WTC11 (cell line): Measurements from ENCODE around the gene SCEL. TPM values are rescaled to one million over a fixed set of nuclear protein-coding genes. Genes with fewer than 3 reads are reported as not detected.

Source experiments
- ATAC-seq: fragments of 200-7000 bp; cut with Tn5 transposase; 2 replicates; pipeline ENCODE4 v1.10.0; 2021; ENCODE audit warnings: mild to moderate bottlenecking, moderate library complexity
- CTCF ChIA-PET: fragments of 300-600 bp; sonication (Branson Sonifier 250); formaldehyde crosslinking; loops from one replicate; lab custom pipeline; 2021; ENCODE audit warnings: antibody characterized with exemption; lab: Charles Lee
- POLR2A ChIA-PET: fragments of 350-600 bp; sonication (Branson Sonifier 250); formaldehyde crosslinking; loops from one replicate; lab custom pipeline; 2021; ENCODE audit warnings: antibody characterized with exemption; lab: Charles Lee
- DNase-seq: peaks from one replicate; pipeline ENCODE4 v3.0.0; 2021; ENCODE audit warnings: low spot score
- H3K27ac Mint-ChIP-seq: 2 replicates; pipeline ENCODE4 v1.8.0; 2021; ENCODE audit warnings: mixed read lengths
- H3K27me3 Mint-ChIP-seq: 2 replicates; pipeline ENCODE4 v1.8.0; 2021; ENCODE audit warnings: low read depth, mild to moderate bottlenecking, moderate library complexity, mixed read lengths
- H3K36me3 Mint-ChIP-seq: 2 replicates; pipeline ENCODE4 v1.8.0; 2021; ENCODE audit warnings: mixed read lengths
- H3K4me1 Mint-ChIP-seq: 2 replicates; pipeline ENCODE4 v1.8.0; 2022; ENCODE audit warnings: mixed read lengths
- H3K4me3 Mint-ChIP-seq: 2 replicates; pipeline ENCODE4 v1.8.0; 2021; ENCODE audit warnings: mild to moderate bottlenecking, moderate library complexity, mixed read lengths
- H3K9me3 Mint-ChIP-seq: 2 replicates; pipeline ENCODE4 v1.8.0; 2021; ENCODE audit warnings: mixed read lengths
- AR ChIP-seq: fragments of 250-450 bp; sonication (Bioruptor Pico); IDR thresholded peaks from 2 replicates; pipeline ENCODE4 v1.9.0; 2021; ENCODE audit warnings: mild to moderate bottlenecking
- ARID4B ChIP-seq: sonication (generic); formaldehyde crosslinking; IDR thresholded peaks from 2 replicates; pipeline ENCODE4 v1.8.0; 2023; ENCODE audit warnings: missing genetic modification reagents, mild to moderate bottlenecking, borderline replicate concordance
- ATF1 ChIP-seq: sonication (generic); formaldehyde crosslinking; IDR thresholded peaks from 2 replicates; pipeline ENCODE4 v1.8.1; 2023; ENCODE audit warnings: mild to moderate bottlenecking, moderate library complexity, missing genetic modification reagents
- CREB1 ChIP-seq: sonication (generic); formaldehyde crosslinking; IDR thresholded peaks from 2 replicates; pipeline ENCODE4 v1.8.0; 2023; ENCODE audit warnings: mild to moderate bottlenecking, missing genetic modification reagents
- E2F1 ChIP-seq: sonication (generic); formaldehyde crosslinking; IDR thresholded peaks from 2 replicates; pipeline ENCODE4 v1.8.0; 2022; ENCODE audit warnings: mild to moderate bottlenecking, missing genetic modification reagents
- E2F5 ChIP-seq: sonication (generic); formaldehyde crosslinking; IDR thresholded peaks from 2 replicates; pipeline ENCODE4 v1.8.1; 2022; ENCODE audit warnings: mild to moderate bottlenecking, moderate library complexity, missing genetic modification reagents
- FOXK1 ChIP-seq: sonication (generic); formaldehyde crosslinking; IDR thresholded peaks from 2 replicates; pipeline ENCODE4 v1.8.0; 2022; ENCODE audit warnings: mild to moderate bottlenecking, moderate library complexity, missing genetic modification reagents
- HMGXB4 ChIP-seq: sonication (generic); formaldehyde crosslinking; IDR thresholded peaks from 2 replicates; pipeline ENCODE4 v1.8.1; 2023; ENCODE audit warnings: mild to moderate bottlenecking, moderate library complexity, missing genetic modification reagents
- IRF1 ChIP-seq: sonication (generic); formaldehyde crosslinking; IDR thresholded peaks from 2 replicates; pipeline ENCODE4 v1.8.0; 2023; ENCODE audit warnings: missing genetic modification reagents
- MYBL2 ChIP-seq: sonication (generic); formaldehyde crosslinking; IDR thresholded peaks from 2 replicates; pipeline ENCODE4 v1.8.1; 2023; ENCODE audit warnings: mild to moderate bottlenecking, moderate library complexity, missing genetic modification reagents
- NFYB ChIP-seq: sonication (generic); formaldehyde crosslinking; conservative IDR thresholded peaks from 2 replicates; pipeline ENCODE4 v1.8.0; 2022; ENCODE audit warnings: low read depth, missing genetic modification reagents
- RELA ChIP-seq: sonication (generic); formaldehyde crosslinking; IDR thresholded peaks from 2 replicates; pipeline ENCODE4 v1.8.1; 2022; ENCODE audit warnings: missing genetic modification reagents, mild to moderate bottlenecking, borderline replicate concordance
- SMAD3 ChIP-seq: sonication (generic); formaldehyde crosslinking; IDR thresholded peaks from 2 replicates; pipeline ENCODE4 v1.8.0; 2022; ENCODE audit warnings: missing genetic modification reagents, mild to moderate bottlenecking, borderline replicate concordance
- SMAD4 ChIP-seq: sonication (generic); formaldehyde crosslinking; IDR thresholded peaks from 2 replicates; pipeline ENCODE4 v1.8.0; 2022; ENCODE audit warnings: mild to moderate bottlenecking, missing genetic modification reagents
- SP1 ChIP-seq: sonication (generic); formaldehyde crosslinking; conservative IDR thresholded peaks from 2 replicates; pipeline ENCODE4 v1.8.1; 2022; ENCODE audit warnings: missing genetic modification reagents
- TP53 ChIP-seq: sonication (generic); formaldehyde crosslinking; IDR thresholded peaks from 2 replicates; pipeline ENCODE4 v1.8.1; 2023; ENCODE audit warnings: mild to moderate bottlenecking, missing genetic modification reagents
- ZNF416 ChIP-seq: fragments of 250-450 bp; sonication (Bioruptor Pico); IDR thresholded peaks from 2 replicates; pipeline ENCODE4 v1.9.0; 2021; ENCODE audit warnings: mild to moderate bottlenecking, inconsistent platforms
- ZNF425 ChIP-seq: fragments of 250-450 bp; sonication (Bioruptor Pico); conservative IDR thresholded peaks from 2 replicates; pipeline ENCODE4 v1.9.0; 2021; ENCODE audit warnings: mild to moderate bottlenecking
- total RNA-seq: library from RNA; stranded (reverse); gene quantifications from 3 replicates; pipeline ENCODE4 v1.2.3, GENCODE V29; 2021

SCEL gene
- total RNA-seq, 1 experiment from 2014 or later, result not detected

GRCh38 chr13:77497835-77498234 is 37.7 kb upstream of the SCEL start:
- TF ChIP-seq ATF1 (CRISPR knock-in tag) (no peak), NFYB (CRISPR knock-in tag) (no peak), FOXK1 (CRISPR knock-in tag) (no peak), SMAD4 (no peak), E2F1 (CRISPR knock-in tag) (no peak), AR (CRISPR knock-in tag) (no peak), MYBL2 (CRISPR knock-in tag) (no peak)
- Mint-ChIP-seq H3K4me1 (no peaks in the 10 kb centered on the region), H3K4me3 (no peak overlapping the region), H3K27ac (no peak overlapping the region), H3K36me3 (no peaks in the 10 kb centered on the region), H3K27me3 (no peaks in the 10 kb centered on the region; the same call in 1 of the 2 replicates), H3K9me3 (no peaks in the 10 kb centered on the region)
- ATAC-seq (no peak), DNase-seq (no peak)
- POLR2A ChIA-PET, result no interaction called here
- CTCF ChIA-PET, result no interaction called here

- H3K4me3 Mint-ChIP-seq, result no peak overlapping the region
- POLR2A ChIA-PET, result no interaction called here
- CTCF ChIA-PET, result interaction anchor here (0.9 to 1.2 kb wide), 3 partner anchors 8 to 10 kb away, joined by 3 to 4 read pairs (median 3); no protein-coding TSS in a partner anchor
- no peak for TF ChIP-seq E2F5 (CRISPR knock-in tag)
- no peak for TF ChIP-seq ZNF425 (CRISPR knock-in tag)
- TF ChIP-seq IRF1 (CRISPR knock-in tag), result no peak
- no peak for TF ChIP-seq ZNF416 (CRISPR knock-in tag)
- TF ChIP-seq CREB1, result no peak
- TF ChIP-seq HMGXB4 (CRISPR knock-in tag), result no peak
- no peak for TF ChIP-seq RELA (CRISPR knock-in tag)
- no peak for TF ChIP-seq SP1
- TF ChIP-seq TP53 (CRISPR knock-in tag), result no peak
- TF ChIP-seq E2F1 (CRISPR knock-in tag), result no peak
- TF ChIP-seq ARID4B (CRISPR knock-in tag), result no peak
- TF ChIP-seq SMAD3 (CRISPR knock-in tag), result no peak
Measured at GRCh38 chr13:77502104-77502720, 33.3 kb upstream of the SCEL start.

More at GRCh38 chr13:77502104-77502720, 33.3 kb upstream of the SCEL start:
- Mint-ChIP-seq H3K27ac (no peak overlapping the region), H3K9me3 (no peaks in the 10 kb centered on the region), H3K27me3 (no peaks in the 10 kb centered on the region; the same call in 1 of the 2 replicates), H3K4me1 (no peaks in the 10 kb centered on the region), H3K36me3 (no peaks in the 10 kb centered on the region)
- ATAC-seq (no peak), DNase-seq (no peak)
